Keratinocyte (primary cell): Measurements from ENCODE around the gene STAC.

ENCODE experiments used
- EZH2 ChIP-seq: IDR thresholded peaks from one replicate; pipeline ENCODE4 v1.6.1; 2012; ENCODE audit warnings: inconsistent platforms, mild to moderate bottlenecking, low read length, moderate library complexity
- TF ChIP-seq, protein P1 (sequence below), 3 experiments: IDR thresholded peaks in 1 of 3; conservative IDR thresholded peaks in 1 of 3; optimal IDR thresholded peaks in 1 of 3; 2 replicates in 2 of 3; 3 replicates in 1 of 3; pipeline versions ENCODE3 to v1.5.1; 2011; ENCODE audit warnings: low read length in 3 of 3, mild to moderate bottlenecking in 3 of 3, moderate library complexity in 2 of 3, control low read depth in 1 of 3, inconsistent platforms in 1 of 3; ENCODE audit not compliant: insufficient read depth in 2 of 3; ENCODE audit errors: extremely low read depth in 1 of 3

DNA sequence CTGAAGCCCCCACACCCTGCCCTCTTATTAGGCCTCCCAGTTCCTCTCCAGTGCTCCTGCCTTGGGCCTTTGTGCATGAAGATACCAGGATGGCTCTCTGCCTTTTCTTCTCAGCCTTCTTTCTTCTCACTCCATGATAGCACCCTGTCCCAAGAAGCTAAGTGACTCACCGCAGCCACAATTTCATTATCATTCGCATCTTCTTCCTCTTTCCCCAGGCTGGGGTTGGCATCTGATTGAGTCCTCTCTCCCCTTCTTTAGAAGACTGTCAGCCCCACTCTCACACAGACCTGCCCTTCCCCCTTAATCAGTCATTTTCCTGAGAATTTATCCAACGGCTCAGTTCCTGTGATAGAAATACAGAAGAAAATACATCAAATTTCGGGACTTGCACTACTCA is 102.0 kb downstream of the STAC start:
- TF ChIP-seq, protein P1, sequence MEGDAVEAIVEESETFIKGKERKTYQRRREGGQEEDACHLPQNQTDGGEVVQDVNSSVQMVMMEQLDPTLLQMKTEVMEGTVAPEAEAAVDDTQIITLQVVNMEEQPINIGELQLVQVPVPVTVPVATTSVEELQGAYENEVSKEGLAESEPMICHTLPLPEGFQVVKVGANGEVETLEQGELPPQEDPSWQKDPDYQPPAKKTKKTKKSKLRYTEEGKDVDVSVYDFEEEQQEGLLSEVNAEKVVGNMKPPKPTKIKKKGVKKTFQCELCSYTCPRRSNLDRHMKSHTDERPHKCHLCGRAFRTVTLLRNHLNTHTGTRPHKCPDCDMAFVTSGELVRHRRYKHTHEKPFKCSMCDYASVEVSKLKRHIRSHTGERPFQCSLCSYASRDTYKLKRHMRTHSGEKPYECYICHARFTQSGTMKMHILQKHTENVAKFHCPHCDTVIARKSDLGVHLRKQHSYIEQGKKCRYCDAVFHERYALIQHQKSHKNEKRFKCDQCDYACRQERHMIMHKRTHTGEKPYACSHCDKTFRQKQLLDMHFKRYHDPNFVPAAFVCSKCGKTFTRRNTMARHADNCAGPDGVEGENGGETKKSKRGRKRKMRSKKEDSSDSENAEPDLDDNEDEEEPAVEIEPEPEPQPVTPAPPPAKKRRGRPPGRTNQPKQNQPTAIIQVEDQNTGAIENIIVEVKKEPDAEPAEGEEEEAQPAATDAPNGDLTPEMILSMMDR (optimal IDR thresholded peaks at IDR 0.05 in 1 of 3, IDR thresholded peaks at IDR 0.05 in 1 of 3, conservative IDR thresholded peaks at IDR 0.05 in 1 of 3; ENCODE audit: extremely low read depth in 1 of 3, insufficient read depth in 2 of 3, low read length in 3 of 3), result no peak
- no peak for TF ChIP-seq EZH2
